ENCODE data around the gene ACTN3.

DNA sequence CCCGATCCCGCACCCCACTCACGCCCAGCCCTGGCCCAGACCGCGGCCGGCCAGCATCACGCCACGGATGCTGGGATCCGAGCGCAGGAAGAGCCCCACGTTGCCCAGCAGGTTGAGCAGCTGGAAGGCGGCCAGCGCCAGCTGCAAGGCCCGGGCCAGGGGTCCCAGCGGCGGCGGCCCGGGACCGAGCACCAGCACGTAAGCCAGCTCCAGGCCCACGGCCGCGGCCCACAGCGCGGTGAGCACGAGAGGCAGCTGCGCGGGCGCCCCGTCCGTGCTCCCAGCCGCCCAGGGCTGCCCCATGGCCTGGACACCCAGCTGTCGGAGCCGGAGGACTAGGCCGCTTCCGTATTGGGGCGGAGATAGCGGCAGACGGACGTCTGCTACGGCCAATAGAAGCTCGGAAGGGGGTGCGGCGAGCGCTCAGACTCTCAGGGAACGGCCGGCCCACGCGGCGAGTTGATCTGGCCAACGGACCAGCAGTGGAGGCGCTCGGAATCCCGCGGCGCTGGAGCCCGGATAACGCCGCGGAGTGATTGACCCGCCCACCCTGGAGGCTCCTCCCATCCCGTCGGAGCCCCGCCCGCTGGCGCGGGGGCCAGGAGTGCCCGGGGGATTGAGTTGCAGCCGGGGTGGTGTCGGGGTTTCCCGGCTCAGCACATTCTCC, 869 bp upstream of the ACTN3 start, which contains the start of gene ZDHHC24:
- TF ChIP-seq YY1 (IDR thresholded peaks at IDR 0.05; ENCODE audit: insufficient read depth, insufficient read length) (no peak), ZNF274 (IDR thresholded peaks at IDR 0.05; ENCODE audit: low read depth, low read length) (no peak), SUZ12 (IDR thresholded peaks at IDR 0.05; ENCODE audit: extremely low read depth, insufficient read depth, insufficient read length) (no peak)
